Loucy (cell line): Measurements from ENCODE around the gene NME4.

Source experiments
- EZH2phosphoT487 ChIP-seq: fragments of 200-600 bp; IDR thresholded peaks from 2 replicates; pipeline ENCODE4 v1.6.1; 2018; ENCODE audit warnings: antibody characterized with exemption, mild to moderate bottlenecking, moderate library complexity, borderline replicate concordance
- TF ChIP-seq, protein P1 (sequence below): fragments of 200-600 bp; sonication (generic); conservative IDR thresholded peaks from 2 replicates; pipeline ENCODE4 v1.5.1; 2014; ENCODE audit warnings: mild to moderate bottlenecking, antibody characterized with exemption, low read length

DNA sequence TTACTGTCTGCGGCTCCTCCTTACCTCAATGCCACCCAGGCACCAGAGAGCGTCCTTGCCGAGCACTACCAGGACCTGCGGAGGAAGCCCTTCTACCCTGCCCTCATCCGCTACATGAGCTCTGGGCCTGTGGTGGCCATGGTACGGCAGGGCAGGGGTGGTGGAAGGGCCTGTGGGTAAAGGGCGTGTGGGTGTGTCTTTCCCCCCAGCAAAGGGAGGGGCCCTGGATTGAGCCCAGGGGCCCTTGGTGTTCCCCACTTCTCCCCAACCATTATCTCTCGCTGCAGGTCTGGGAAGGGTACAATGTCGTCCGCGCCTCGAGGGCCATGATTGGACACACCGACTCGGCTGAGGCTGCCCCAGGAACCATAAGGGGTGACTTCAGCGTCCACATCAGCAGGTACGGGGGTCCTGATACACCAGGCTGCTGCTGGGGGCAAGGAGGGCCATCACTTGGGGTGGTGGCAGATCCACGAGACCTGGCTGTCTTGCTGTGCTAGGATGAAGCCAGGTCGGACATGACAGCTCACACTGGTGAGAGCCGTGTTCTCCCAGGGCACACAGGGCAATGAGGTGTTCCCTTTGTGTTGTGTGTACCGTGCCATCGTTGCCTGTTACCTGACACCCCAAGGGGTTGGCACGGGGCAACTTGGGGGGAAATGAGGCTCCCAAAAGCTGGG, 2.5 kb downstream of the NME4 start:
- TF ChIP-seq, protein P1, sequence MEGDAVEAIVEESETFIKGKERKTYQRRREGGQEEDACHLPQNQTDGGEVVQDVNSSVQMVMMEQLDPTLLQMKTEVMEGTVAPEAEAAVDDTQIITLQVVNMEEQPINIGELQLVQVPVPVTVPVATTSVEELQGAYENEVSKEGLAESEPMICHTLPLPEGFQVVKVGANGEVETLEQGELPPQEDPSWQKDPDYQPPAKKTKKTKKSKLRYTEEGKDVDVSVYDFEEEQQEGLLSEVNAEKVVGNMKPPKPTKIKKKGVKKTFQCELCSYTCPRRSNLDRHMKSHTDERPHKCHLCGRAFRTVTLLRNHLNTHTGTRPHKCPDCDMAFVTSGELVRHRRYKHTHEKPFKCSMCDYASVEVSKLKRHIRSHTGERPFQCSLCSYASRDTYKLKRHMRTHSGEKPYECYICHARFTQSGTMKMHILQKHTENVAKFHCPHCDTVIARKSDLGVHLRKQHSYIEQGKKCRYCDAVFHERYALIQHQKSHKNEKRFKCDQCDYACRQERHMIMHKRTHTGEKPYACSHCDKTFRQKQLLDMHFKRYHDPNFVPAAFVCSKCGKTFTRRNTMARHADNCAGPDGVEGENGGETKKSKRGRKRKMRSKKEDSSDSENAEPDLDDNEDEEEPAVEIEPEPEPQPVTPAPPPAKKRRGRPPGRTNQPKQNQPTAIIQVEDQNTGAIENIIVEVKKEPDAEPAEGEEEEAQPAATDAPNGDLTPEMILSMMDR, result no peak
- no peak for TF ChIP-seq EZH2phosphoT487
